Measurements from ENCODE around the gene SORCS2.

SORCS2 gene

DNA sequence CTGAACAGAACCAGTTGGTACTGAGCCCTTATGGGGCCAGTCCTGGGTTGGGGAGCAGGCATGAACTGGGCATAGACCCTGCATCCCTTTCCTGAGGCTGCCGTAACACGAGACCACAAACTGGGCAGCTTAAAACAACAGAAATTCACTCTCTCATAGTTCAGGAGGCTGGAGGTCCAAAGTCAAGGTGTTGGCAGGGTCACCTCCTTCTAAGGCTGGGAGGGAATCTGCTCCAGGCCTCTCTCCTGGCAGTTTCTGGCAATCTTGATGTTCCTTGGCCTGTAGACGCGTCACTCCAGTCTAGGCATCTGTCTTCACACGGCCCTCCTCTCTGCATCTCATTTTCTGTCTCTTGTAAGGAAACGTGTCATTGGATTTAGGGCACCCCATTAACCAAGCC, 19.8 kb upstream of the SORCS2 start:
- Histone ChIP-seq H3K4me3 (replicated peaks; ENCODE audit: low read depth, low read length) (no peak overlapping the region), H3K36me3 (ENCODE audit: control insufficient read depth, insufficient read depth, low read length) (no peaks in the 10 kb centered on the region), H3K27me3 (replicated peaks; ENCODE audit: control insufficient read depth, insufficient read depth, low read length) (no peaks in the 10 kb centered on the region; the same call in 1 of the 2 replicates)
- TF ChIP-seq, protein P1, sequence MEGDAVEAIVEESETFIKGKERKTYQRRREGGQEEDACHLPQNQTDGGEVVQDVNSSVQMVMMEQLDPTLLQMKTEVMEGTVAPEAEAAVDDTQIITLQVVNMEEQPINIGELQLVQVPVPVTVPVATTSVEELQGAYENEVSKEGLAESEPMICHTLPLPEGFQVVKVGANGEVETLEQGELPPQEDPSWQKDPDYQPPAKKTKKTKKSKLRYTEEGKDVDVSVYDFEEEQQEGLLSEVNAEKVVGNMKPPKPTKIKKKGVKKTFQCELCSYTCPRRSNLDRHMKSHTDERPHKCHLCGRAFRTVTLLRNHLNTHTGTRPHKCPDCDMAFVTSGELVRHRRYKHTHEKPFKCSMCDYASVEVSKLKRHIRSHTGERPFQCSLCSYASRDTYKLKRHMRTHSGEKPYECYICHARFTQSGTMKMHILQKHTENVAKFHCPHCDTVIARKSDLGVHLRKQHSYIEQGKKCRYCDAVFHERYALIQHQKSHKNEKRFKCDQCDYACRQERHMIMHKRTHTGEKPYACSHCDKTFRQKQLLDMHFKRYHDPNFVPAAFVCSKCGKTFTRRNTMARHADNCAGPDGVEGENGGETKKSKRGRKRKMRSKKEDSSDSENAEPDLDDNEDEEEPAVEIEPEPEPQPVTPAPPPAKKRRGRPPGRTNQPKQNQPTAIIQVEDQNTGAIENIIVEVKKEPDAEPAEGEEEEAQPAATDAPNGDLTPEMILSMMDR (IDR thresholded peaks at IDR 0.05; ENCODE audit: insufficient read depth, low read length, poor library complexity, severe bottlenecking): no peak
- no peak for DNase-seq (ENCODE audit: extremely low read depth, insufficient read length)

DNA sequence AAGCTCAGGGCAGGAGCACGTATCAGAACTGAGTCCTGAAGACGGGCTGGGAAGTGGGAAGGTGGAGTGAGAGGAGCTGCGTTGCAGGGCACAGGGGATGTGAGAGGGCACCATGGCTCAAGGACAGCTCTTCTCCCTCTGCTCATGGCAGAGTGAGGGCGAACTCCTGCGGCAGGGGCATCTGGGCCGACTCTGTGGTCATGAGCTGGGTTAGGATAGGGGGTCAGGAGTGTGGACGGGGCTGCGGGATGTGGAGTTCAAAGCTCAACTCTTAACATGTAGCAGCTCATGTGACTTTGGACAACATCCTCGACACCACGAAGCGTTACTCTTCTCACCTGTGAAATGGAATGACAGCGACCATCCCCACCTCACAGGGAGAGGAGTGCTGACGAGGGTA, 19.4 kb upstream of the SORCS2 start:
- TF ChIP-seq, protein P1 (IDR thresholded peaks at IDR 0.05; ENCODE audit: insufficient read depth, low read length, poor library complexity, severe bottlenecking): no peak
- Histone ChIP-seq H3K4me3 (replicated peaks; ENCODE audit: low read depth, low read length) (no peak overlapping the region), H3K36me3 (ENCODE audit: control insufficient read depth, insufficient read depth, low read length) (no peaks in the 10 kb centered on the region), H3K27me3 (replicated peaks; ENCODE audit: control insufficient read depth, insufficient read depth, low read length) (no peaks in the 10 kb centered on the region; the same call in 1 of the 2 replicates)
- no peak for DNase-seq (ENCODE audit: extremely low read depth, insufficient read length)

DNA sequence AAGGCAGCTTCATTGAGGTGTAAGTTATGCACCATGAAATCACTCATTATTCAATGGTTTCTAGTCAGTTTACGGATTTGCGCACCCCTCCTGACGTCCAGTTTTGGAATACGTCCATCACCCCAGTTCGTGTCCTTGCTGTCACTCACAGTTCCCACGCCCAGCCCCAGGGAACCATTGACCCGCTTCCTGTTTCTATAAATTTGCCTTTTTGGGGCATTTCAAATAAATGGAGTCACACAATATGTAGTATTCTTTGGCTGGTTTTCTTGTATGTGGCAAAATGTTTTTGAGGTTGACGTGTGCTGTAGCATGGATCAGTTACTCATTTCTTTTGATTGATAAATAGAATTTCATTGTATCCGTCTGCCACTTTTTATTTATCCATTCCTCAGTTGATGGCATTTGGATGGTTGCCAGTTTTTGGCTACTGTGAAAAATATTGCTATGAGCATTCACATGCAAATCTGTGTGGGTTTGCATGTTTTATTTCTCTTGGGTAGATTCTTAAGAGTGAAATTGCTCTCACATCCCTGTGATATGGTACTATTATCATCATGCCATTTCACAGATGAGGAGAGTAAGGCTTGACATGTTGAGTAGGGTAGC, 18.4 kb upstream of the SORCS2 start:
- no peak overlapping the region for H3K4me3 ChIP-seq (replicated peaks; ENCODE audit: low read depth, low read length)
- TF ChIP-seq, protein P1 (IDR thresholded peaks at IDR 0.05; ENCODE audit: insufficient read depth, low read length, poor library complexity, severe bottlenecking): no peak
- DNase-seq (ENCODE audit: extremely low read depth, insufficient read length): no peak
- H3K27me3 ChIP-seq (replicated peaks; ENCODE audit: control insufficient read depth, insufficient read depth, low read length): no peaks in the 10 kb centered on the region; the same call in 1 of the 2 replicates
- H3K36me3 ChIP-seq (ENCODE audit: control insufficient read depth, insufficient read depth, low read length): no peaks in the 10 kb centered on the region

DNA sequence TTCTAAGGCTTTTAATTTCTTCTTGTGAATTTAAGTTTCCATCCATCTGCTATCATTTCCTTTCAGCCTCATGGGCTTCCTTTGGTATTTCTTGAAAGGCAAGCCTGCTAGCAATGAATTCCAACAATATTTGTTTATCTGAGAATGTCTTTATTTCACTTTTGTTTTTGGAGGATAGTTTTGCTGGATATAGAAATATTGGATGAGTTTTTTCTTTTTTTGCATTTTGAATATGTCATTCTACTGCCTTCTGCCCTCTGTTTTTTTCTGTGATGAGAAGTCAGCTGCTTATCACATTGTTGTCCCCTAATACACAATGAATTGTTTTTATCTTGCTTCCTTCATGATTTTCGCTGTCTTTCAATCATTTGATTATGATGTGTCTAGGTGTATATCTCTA, 13.2 kb upstream of the SORCS2 start:
- Histone ChIP-seq H3K4me3 (replicated peaks; ENCODE audit: low read depth, low read length) (no peak overlapping the region), H3K36me3 (ENCODE audit: control insufficient read depth, insufficient read depth, low read length) (no peaks in the 10 kb centered on the region), H3K27me3 (replicated peaks; ENCODE audit: control insufficient read depth, insufficient read depth, low read length) (no peaks in the 10 kb centered on the region; the same call in 1 of the 2 replicates)
- TF ChIP-seq, protein P1 (IDR thresholded peaks at IDR 0.05; ENCODE audit: insufficient read depth, low read length, poor library complexity, severe bottlenecking): no peak
- no peak for DNase-seq (ENCODE audit: extremely low read depth, insufficient read length)

DNA sequence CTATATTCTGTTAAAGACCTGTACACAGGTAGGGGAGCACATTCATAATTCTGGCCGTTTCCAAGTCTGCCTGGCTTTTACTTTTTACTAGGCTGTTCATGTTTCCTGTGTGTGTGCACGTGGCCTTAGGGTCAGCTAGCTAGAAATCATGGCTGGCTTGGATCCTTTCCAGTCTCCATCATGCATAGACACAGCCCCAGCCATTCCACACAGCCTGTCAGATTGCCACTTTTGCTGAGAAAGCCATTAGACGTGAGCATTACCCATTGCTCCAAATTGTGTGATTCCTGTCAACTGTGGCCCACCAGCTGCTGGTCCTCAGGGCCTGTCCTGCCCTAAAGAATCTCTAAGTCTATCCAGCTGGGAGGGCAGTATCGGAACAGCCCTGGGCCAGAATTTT, 11.4 kb upstream of the SORCS2 start:
- TF ChIP-seq, protein P1 (IDR thresholded peaks at IDR 0.05; ENCODE audit: insufficient read depth, low read length, poor library complexity, severe bottlenecking): no peak
- Histone ChIP-seq H3K4me3 (replicated peaks; ENCODE audit: low read depth, low read length) (no peak overlapping the region), H3K36me3 (ENCODE audit: control insufficient read depth, insufficient read depth, low read length) (no peaks in the 10 kb centered on the region), H3K27me3 (replicated peaks; ENCODE audit: control insufficient read depth, insufficient read depth, low read length) (no peaks in the 10 kb centered on the region; the same call in 1 of the 2 replicates)
- no peak for DNase-seq (ENCODE audit: extremely low read depth, insufficient read length)

DNA sequence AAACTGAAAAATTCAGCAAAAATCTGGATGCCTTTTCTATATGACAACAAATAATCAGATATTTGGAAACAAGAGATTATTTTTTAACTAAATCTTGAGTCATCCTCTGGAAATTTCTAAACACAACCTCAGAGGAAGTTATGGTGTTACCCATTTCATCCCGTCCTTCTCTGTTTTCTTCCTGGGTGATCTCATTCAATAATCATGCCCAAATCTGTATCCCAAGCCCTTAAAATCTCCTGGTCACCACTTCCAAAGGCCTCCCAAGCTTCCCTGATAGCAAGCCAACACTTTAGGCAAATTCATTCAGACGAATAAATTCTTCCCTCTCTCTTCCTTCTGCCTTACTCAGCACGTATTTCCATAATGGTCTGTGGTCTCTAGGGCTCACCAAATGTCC, 9.7 kb upstream of the SORCS2 start:
- Histone ChIP-seq H3K27me3 (replicated peaks; ENCODE audit: control insufficient read depth, insufficient read depth, low read length) (no peaks in the 10 kb centered on the region; the same call in 1 of the 2 replicates), H3K4me3 (replicated peaks; ENCODE audit: low read depth, low read length) (no peak overlapping the region), H3K36me3 (ENCODE audit: control insufficient read depth, insufficient read depth, low read length) (no peaks in the 10 kb centered on the region)
- TF ChIP-seq, protein P1 (IDR thresholded peaks at IDR 0.05; ENCODE audit: insufficient read depth, low read length, poor library complexity, severe bottlenecking): no peak
- DNase-seq (ENCODE audit: extremely low read depth, insufficient read length): no peak

Data from GM06990 (cell line).